Neutrophil (primary cell): ENCODE measurements around the gene MMP7.

Experiments used
- H3K27ac ChIP-seq: fragments of 200-600 bp; sonication (generic); 2 replicates; pipeline ENCODE4 v1.5.1; 2016; ENCODE audit warnings: mild to moderate bottlenecking, moderate library complexity
- H3K27me3 ChIP-seq: fragments of 200-600 bp; sonication (generic); 2 replicates; pipeline ENCODE4 v1.6.0; 2016; ENCODE audit warnings: mild to moderate bottlenecking
- H3K36me3 ChIP-seq: fragments of 200-600 bp; sonication (generic); 2 replicates; pipeline ENCODE4 v1.5.1; 2017
- H3K4me1 ChIP-seq, 2 experiments: fragments of 200-600 bp in 1 of 2; sonication (generic) in 1 of 2; 1 replicate in 1 of 2; 2 replicates in 1 of 2; pipeline versions ENCODE4 v1.5.1 to v1.6.1; 2013 to 2016; ENCODE audit warnings: low read depth in 1 of 2, low read length in 1 of 2, mild to moderate bottlenecking in 1 of 2, moderate library complexity in 1 of 2; ENCODE audit not compliant: control insufficient read depth in 1 of 2, insufficient read depth in 1 of 2
- H3K4me3 ChIP-seq, 2 experiments: fragments of 200-600 bp in 1 of 2; sonication (generic) in 1 of 2; 1 replicate in 1 of 2; 2 replicates in 1 of 2; pipeline ENCODE4 v1.5.1; 2013 to 2016; ENCODE audit warnings: low read depth in 1 of 2, low read length in 1 of 2, mild to moderate bottlenecking in 1 of 2, moderate library complexity in 1 of 2
- H3K9me3 ChIP-seq: fragments of 200-600 bp; sonication (generic); 2 replicates; pipeline ENCODE4 v1.5.1; 2016
- CTCF ChIP-seq: fragments of 200-600 bp; sonication (generic); IDR thresholded peaks from 2 replicates; pipeline ENCODE4 v1.5.1; 2016; ENCODE audit warnings: antibody characterized with exemption

The MMP7 gene

GRCh38 chr11:102545701-102546100, 15.2 kb upstream of the MMP7 start:
- Histone ChIP-seq H3K27me3 (no peaks in the 10 kb centered on the region), H3K4me3 (no peak overlapping the region), H3K27ac (no peak overlapping the region), H3K4me1 (no peaks in the 10 kb centered on the region), H3K9me3 (no peaks in the 10 kb centered on the region), H3K36me3 (no peaks in the 10 kb centered on the region)
- TF ChIP-seq CTCF: no peak

- no peaks in the 10 kb centered on the region for H3K36me3 ChIP-seq
- H3K27ac ChIP-seq: no peak overlapping the region
- no peaks in the 10 kb centered on the region for H3K9me3 ChIP-seq
- TF ChIP-seq CTCF: no peak
- no peak overlapping the region for H3K4me3 ChIP-seq
- H3K4me1 ChIP-seq: no peaks in the 10 kb centered on the region
- no peaks in the 10 kb centered on the region for H3K27me3 ChIP-seq
Observed at GRCh38 chr11:102544594-102544993, 14.0 kb upstream of the MMP7 start.

GRCh38 chr11:102539567-102539966, 9.0 kb upstream of the MMP7 start:
- TF ChIP-seq CTCF: no peak
- H3K4me3 ChIP-seq: no peak overlapping the region
- no peak overlapping the region for H3K27ac ChIP-seq
- H3K27me3 ChIP-seq: no peaks in the 10 kb centered on the region
- H3K9me3 ChIP-seq: no peaks in the 10 kb centered on the region
- H3K4me1 ChIP-seq: no peaks in the 10 kb centered on the region
- H3K36me3 ChIP-seq: no peaks in the 10 kb centered on the region

- Histone ChIP-seq H3K4me3 (no peak overlapping the region), H3K36me3 (no peaks in the 10 kb centered on the region), H3K27me3 (no peaks in the 10 kb centered on the region), H3K4me1 (no peaks in the 10 kb centered on the region), H3K27ac (no peak overlapping the region), H3K9me3 (no peaks in the 10 kb centered on the region)
- no peak for TF ChIP-seq CTCF
Observed at GRCh38 chr11:102538932-102539331, 8.4 kb upstream of the MMP7 start.

- Histone ChIP-seq H3K4me3 (no peak overlapping the region), H3K27ac (no peak overlapping the region), H3K36me3 (no peaks in the 10 kb centered on the region), H3K9me3 (no peaks in the 10 kb centered on the region), H3K27me3 (no peaks in the 10 kb centered on the region), H3K4me1 (no peaks in the 10 kb centered on the region)
- TF ChIP-seq CTCF: no peak
Observed at GRCh38 chr11:102534261-102534872, 3.8 kb upstream of the MMP7 start.

GRCh38 chr11:102528618-102529017, 1.9 kb downstream of the MMP7 start:
- Histone ChIP-seq H3K9me3 (no peaks in the 10 kb centered on the region), H3K4me3 (no peak overlapping the region), H3K4me1 (no peaks in the 10 kb centered on the region), H3K36me3 (no peaks in the 10 kb centered on the region), H3K27me3 (no peaks in the 10 kb centered on the region), H3K27ac (no peak overlapping the region)
- TF ChIP-seq CTCF: no peak
